HL-60 (cell line): ENCODE results near the gene KIAA0825.

ENCODE experiments used
- CTCF ChIP-seq: IDR thresholded peaks from one replicate; pipeline ENCODE4 v1.5.1; 2011; ENCODE audit warnings: low read length, control low read depth, inconsistent platforms; ENCODE audit not compliant: insufficient read depth
- POLR2AphosphoS5 ChIP-seq: IDR thresholded peaks from 2 replicates; pipeline ENCODE4 v1.6.1; 2012; ENCODE audit warnings: low read depth

- TF ChIP-seq POLR2AphosphoS5 (no peak), CTCF (no peak)
These were observed 228.9 kb downstream of the KIAA0825 start for GRCh38 chr5:94389515-94389899.
